OCI-LY3 (cell line): ENCODE results near the gene C19orf81.

Experiments
- H2AFZ ChIP-seq: fragments of 200-600, 300-600 bp; shearing (Covaris generic); 2 replicates; pipeline ENCODE4 v1.6.0; 2014; ENCODE audit warnings: antibody characterized with exemption, low read depth, low read length
- H3K27ac ChIP-seq: fragments of 200-600, 300-600 bp; sonication (generic); 2 replicates; pipeline ENCODE4 v1.5.1; 2014; ENCODE audit warnings: mild to moderate bottlenecking, low read length, moderate library complexity, mixed read lengths
- H3K27me3 ChIP-seq: fragments of 200-600, 300-600 bp; sonication (generic); 2 replicates; pipeline ENCODE4 v1.6.1; 2014; ENCODE audit warnings: low read depth, low read length, mixed read lengths
- H3K36me3 ChIP-seq: fragments of 200-600, 300-600 bp; sonication (generic); replicated peaks from 2 replicates; pipeline ENCODE3; 2014; ENCODE audit warnings: low read depth, low read length, mixed read lengths
- H3K4me1 ChIP-seq: fragments of 300-600, 200-600 bp; sonication (generic); 2 replicates; pipeline ENCODE4 v1.6.1; 2014; ENCODE audit warnings: low read length, mixed read lengths
- H3K4me2 ChIP-seq: fragments of 200-600, 300-600 bp; sonication (generic); 2 replicates; pipeline ENCODE4 v1.6.1; 2014; ENCODE audit warnings: low read length, mixed read lengths
- H3K4me3 ChIP-seq: fragments of 300-600, 200-600 bp; sonication (generic); 2 replicates; pipeline ENCODE4 v1.5.1; 2014; ENCODE audit warnings: antibody characterized with exemption, mild to moderate bottlenecking, low read length, moderate library complexity
- H3K79me2 ChIP-seq: fragments of 300-600, 200-600 bp; shearing (Covaris generic); 2 replicates; pipeline ENCODE4 v1.6.1; 2014; ENCODE audit warnings: mild to moderate bottlenecking, low read length, mixed read lengths
- H3K9ac ChIP-seq: fragments of 300-600, 200-600 bp; shearing (Covaris generic); 2 replicates; pipeline ENCODE4 v1.6.0; 2014; ENCODE audit warnings: mild to moderate bottlenecking, low read length, moderate library complexity
- H3K9me3 ChIP-seq: fragments of 200-600, 300-600 bp; shearing (Covaris generic); 2 replicates; pipeline ENCODE4 v1.6.1; 2014; ENCODE audit warnings: low read length, mixed read lengths; ENCODE audit not compliant: insufficient read depth
- H4K20me1 ChIP-seq: fragments of 200-600, 300-600 bp; sonication (generic); 2 replicates; pipeline ENCODE4 v1.6.1; 2016; ENCODE audit warnings: low read length, mixed read lengths; ENCODE audit not compliant: insufficient read depth
- CTCF ChIP-seq: fragments of 200-600, 300-600 bp; sonication (generic); IDR thresholded peaks from 2 replicates; pipeline ENCODE4 v1.5.1; 2014; ENCODE audit warnings: antibody characterized with exemption, low read length, low read depth
- EZH2phosphoT487 ChIP-seq: fragments of 200-600 bp; shearing (Covaris generic); IDR thresholded peaks from 2 replicates; pipeline ENCODE4 v1.6.1; 2018; ENCODE audit warnings: antibody characterized with exemption, mixed run types, low read depth

The C19orf81 gene

GRCh38 chr19:50676625-50677197, 27.5 kb downstream of the C19orf81 start:
- H3K9ac ChIP-seq = no peak overlapping the region
- no peaks in the 10 kb centered on the region for H4K20me1 ChIP-seq
- H3K4me1 ChIP-seq = peaks cover 13% of the 10 kb centered on the region
- H3K4me3 ChIP-seq = no peak overlapping the region
- H3K36me3 ChIP-seq = no peaks in the 10 kb centered on the region
- H3K27me3 ChIP-seq = peaks cover 22% of the 10 kb centered on the region
- H3K27ac ChIP-seq = no peak overlapping the region
- no peak overlapping the region for H3K4me2 ChIP-seq
- H2AFZ ChIP-seq = no peak overlapping the region
- TF ChIP-seq CTCF = no peak
- no peak for TF ChIP-seq EZH2phosphoT487
- H3K79me2 ChIP-seq = no peaks in the 10 kb centered on the region
- no peaks in the 10 kb centered on the region for H3K9me3 ChIP-seq

GRCh38 chr19:50677636-50678035, 28.4 kb downstream of the C19orf81 start:
- H3K4me2 ChIP-seq = no peak overlapping the region

GRCh38 chr19:50678323-50678722, 29.1 kb downstream of the C19orf81 start:
- TF ChIP-seq CTCF (no peak), EZH2phosphoT487 (no peak)
- H3K4me2 ChIP-seq = no peak overlapping the region
- H3K4me3 ChIP-seq = no peak overlapping the region
- no peak overlapping the region for H2AFZ ChIP-seq
- H3K79me2 ChIP-seq = no peaks in the 10 kb centered on the region
- peaks cover 17% of the 10 kb centered on the region for H3K4me1 ChIP-seq
- H3K27ac ChIP-seq = no peak overlapping the region
- H3K9ac ChIP-seq = no peak overlapping the region
- H3K27me3 ChIP-seq = peaks cover 32% of the 10 kb centered on the region
- no peaks in the 10 kb centered on the region for H4K20me1 ChIP-seq
- H3K9me3 ChIP-seq = no peaks in the 10 kb centered on the region
- H3K36me3 ChIP-seq = no peaks in the 10 kb centered on the region

More at GRCh38 chr19:50677636-50678035, 28.4 kb downstream of the C19orf81 start:
- Histone ChIP-seq H3K79me2 (no peaks in the 10 kb centered on the region), H3K27ac (no peak overlapping the region), H3K4me3 (no peak overlapping the region), H3K9me3 (no peaks in the 10 kb centered on the region), H4K20me1 (no peaks in the 10 kb centered on the region), H3K27me3 (peaks cover 27% of the 10 kb centered on the region), H2AFZ (no peak overlapping the region), H3K36me3 (no peaks in the 10 kb centered on the region), H3K4me1 (peaks cover 17% of the 10 kb centered on the region), H3K9ac (no peak overlapping the region)
- TF ChIP-seq EZH2phosphoT487 (no peak), CTCF (no peak)

- Histone ChIP-seq H3K9me3 (no peaks in the 10 kb centered on the region), H3K4me1 (peaks cover 21% of the 10 kb centered on the region), H3K4me2 (peak overlapping the region; percentile 83), H3K9ac (peak overlapping the region; percentile 51; the same call in 1 of the 2 replicates), H3K79me2 (no peaks in the 10 kb centered on the region), H3K36me3 (no peaks in the 10 kb centered on the region), H3K27me3 (peaks cover 41% of the 10 kb centered on the region), H2AFZ (peak overlapping the region; percentile 93), H3K27ac (peak overlapping the region; percentile 27), H4K20me1 (no peaks in the 10 kb centered on the region), H3K4me3 (peak overlapping the region; percentile 62)
- no peak for TF ChIP-seq EZH2phosphoT487
- no peak; the same call in 1 of the 2 replicates for TF ChIP-seq CTCF
These were observed 30.2 kb downstream of the C19orf81 start for GRCh38 chr19:50679177-50680125.
